ENCODE results near the gene IQGAP2.
"Not testable (repeated sequence)": the region's sequence is repeated elsewhere in the genome, so short reads cannot be mapped to it uniquely, and the experiment has no call there.

The IQGAP2 gene

GRCh38 chr5:76723906-76724305 is 320.8 kb downstream of the IQGAP2 start:
- DNase-seq: no peak

- no peak for DNase-seq
These were observed 321.8 kb downstream of the IQGAP2 start for GRCh38 chr5:76724871-76725270.

- DNase-seq: no peak
These were observed 325.9 kb downstream of the IQGAP2 start for GRCh38 chr5:76728965-76729364.

GRCh38 chr5:76729373-76730290 is 326.5 kb downstream of the IQGAP2 start:
- no peak for DNase-seq

DNA sequence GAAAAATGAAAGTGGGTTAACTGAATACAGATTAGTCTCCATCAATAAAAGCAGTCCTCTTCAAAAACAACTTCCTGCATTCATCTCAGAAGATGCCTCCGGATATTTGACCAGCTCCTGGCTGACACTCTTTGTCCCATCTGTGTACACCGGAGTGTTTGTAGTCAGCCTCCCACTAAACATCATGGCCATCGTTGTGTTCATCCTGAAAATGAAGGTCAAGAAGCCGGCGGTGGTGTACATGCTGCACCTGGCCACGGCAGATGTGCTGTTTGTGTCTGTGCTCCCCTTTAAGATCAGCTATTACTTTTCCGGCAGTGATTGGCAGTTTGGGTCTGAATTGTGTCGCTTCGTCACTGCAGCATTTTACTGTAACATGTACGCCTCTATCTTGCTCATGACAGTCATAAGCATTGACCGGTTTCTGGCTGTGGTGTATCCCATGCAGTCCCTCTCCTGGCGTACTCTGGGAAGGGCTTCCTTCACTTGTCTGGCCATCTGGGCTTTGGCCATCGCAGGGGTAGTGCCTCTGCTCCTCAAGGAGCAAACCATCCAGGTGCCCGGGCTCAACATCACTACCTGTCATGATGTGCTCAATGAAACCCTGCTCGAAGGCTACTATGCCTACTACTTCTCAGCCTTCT is 329.4 kb downstream of the IQGAP2 start:
- DNase-seq: no peak

DNA sequence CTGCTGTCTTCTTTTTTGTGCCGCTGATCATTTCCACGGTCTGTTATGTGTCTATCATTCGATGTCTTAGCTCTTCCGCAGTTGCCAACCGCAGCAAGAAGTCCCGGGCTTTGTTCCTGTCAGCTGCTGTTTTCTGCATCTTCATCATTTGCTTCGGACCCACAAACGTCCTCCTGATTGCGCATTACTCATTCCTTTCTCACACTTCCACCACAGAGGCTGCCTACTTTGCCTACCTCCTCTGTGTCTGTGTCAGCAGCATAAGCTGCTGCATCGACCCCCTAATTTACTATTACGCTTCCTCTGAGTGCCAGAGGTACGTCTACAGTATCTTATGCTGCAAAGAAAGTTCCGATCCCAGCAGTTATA is 329.9 kb downstream of the IQGAP2 start:
- no peak for DNase-seq

DNA sequence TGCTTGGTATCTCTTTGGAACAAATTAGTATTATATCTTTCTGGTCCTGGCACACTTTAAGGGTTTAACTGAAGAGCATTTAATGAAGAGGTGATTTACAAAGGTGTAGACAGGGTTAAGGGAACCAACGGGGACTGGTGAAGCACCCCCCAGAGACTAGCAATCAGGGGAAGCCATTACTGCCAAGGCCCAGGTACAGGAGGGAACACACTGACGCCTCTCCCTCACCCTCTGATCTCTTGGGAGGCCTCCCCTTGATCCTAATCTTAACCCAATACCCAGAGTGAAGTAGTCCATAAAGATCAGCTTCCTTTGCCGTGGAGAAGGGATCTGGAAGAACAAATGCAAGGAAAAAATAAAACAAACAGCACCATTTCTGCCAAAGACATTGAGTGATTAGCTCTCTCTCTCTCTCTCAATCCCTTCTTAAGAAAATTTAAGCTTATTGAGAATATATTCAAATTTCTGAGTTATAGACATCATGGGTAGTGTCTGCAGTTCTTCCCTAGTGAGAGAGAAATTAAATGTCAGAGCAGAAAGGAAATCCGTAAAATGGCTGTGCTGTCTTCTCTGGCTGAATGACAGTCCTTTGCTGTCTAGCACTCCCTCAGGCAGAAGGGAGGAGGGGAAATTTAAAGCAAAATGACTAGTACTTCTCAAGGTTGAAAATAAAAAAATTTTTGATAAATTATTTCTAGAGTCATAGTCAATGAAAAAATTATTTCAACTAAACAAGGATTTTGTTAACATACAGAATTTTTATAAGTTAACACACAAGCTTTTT is 332.9 kb downstream of the IQGAP2 start:
- no peak for DNase-seq

- no peak for DNase-seq
These were observed 333.8 kb downstream of the IQGAP2 start for GRCh38 chr5:76736679-76737556.

DNA sequence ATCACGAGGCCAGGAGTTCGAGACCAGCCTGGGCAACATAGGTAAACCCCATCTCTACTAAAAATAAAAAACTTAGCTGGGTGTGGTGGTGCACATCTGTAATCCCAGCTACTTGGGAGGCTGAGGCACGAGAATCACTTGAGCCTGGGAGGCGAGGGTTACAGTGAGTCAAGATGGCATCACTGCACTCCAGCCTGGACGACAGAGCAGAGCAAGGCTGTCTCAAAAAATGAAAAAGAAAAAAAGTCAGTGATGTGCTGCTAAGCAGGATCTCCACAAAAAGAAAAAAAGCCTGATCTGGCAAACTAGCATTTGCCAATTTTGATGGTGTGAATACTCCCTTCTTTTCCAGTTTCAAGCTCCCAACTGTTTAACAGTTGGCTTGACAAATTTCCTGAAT is 334.8 kb downstream of the IQGAP2 start:
- no peak for DNase-seq

GRCh38 chr5:76741506-76741905 is 338.4 kb downstream of the IQGAP2 start:
- not testable (repeated sequence) for DNase-seq

DNA sequence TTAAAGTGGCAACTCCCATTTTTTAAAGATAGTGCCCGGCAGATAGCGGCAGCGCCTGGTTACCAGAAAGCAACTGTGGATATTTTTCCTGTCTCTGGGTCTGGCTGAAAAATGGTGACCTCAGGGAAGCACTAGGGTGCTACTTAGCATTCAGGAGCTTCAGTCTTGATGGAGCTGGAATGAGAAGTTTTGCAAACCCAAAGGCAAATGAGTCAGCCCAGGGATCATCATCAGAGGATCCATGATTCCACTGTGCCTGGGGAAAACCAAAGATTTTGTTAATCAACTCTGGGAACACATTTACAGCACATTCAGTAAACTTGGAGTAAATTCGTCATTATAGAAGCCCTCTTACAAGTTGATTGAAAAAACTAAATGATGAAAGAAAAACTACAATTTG is 339.5 kb downstream of the IQGAP2 start:
- DNase-seq: no peak

GRCh38 chr5:76744632-76745031 is 341.5 kb downstream of the IQGAP2 start:
- DNase-seq: no peak

- no peak for DNase-seq
These were observed 342.6 kb downstream of the IQGAP2 start for GRCh38 chr5:76745670-76746069.

- DNase-seq: no peak
These were observed 343.6 kb downstream of the IQGAP2 start for GRCh38 chr5:76746677-76747076.

DNA sequence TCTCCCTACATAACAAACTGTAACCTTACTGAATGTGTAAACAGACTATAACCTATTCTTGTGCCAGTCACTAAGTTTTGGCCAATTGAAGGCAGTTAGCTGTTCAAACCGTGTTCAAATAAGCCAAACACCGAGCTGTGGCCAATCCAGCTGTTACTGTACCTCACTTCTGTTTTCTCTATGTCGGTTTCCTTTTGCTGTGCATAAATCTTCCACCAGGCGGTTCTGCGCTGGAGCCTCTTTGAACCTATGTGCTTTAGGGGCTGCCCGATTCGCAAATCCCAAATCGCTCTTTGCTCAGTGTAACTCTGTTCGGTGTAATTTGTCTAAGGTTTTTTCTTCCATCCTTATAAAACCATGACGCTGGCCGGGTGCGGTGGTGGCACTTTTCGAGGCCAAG is 344.6 kb downstream of the IQGAP2 start:
- DNase-seq: no peak

- DNase-seq: no peak
These were observed 348.2 kb downstream of the IQGAP2 start for GRCh38 chr5:76751291-76751690.

GRCh38 chr5:76754668-76755078 is 351.6 kb downstream of the IQGAP2 start:
- no peak for DNase-seq

DNA sequence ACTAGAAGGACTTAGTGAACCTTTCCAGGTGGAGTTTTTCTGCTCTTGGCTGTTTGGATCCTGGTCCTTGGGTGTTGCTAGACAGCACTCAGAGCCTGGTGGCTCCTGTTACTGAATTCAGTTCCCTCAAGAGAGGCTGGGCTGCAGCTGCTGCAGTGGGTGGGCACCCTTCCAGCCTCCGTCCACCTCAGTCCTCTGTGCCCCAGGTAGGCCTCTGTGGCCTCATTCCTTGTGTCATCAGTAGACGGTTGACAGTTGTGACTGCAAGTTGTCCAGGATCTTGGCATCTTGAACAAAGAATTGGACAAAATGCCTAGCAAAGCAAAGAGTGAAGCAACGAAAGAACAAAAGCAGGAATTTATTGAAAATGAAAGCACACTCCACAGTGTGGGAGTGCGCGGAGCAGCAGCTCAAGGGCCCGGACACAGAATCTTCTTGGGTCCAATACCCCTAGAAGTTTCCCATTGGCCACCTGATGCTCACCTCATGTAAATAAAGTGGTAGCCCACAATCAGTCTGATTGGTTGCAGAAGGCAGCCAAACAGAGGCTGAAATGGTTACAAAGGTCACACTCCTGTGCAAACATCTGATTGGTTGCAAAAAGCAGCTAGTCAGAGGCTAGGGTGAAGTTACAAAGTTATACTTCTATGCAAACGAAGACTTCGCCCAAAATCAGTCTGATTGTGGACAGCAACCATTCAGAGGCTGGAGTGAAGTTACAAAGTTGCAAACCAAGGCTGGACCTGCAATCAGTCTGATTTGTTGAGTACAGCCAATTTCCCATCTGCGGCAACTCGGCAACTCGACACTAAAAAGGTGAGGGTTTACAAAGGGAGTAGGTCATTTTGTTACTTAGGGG is 352.9 kb downstream of the IQGAP2 start:
- no peak for DNase-seq

GRCh38 chr5:76757049-76757448 is 354.0 kb downstream of the IQGAP2 start:
- no peak for DNase-seq

Measured in stimulated activated naive CD4-positive, alpha-beta T cell (primary cell).